Right lobe of liver (tissue), 4 donors: Measurements from ENCODE around the gene NPM1.

ENCODE experiments used
- CTCF ChIP-seq, 4 donors: fragments of 200-600 bp in 3 of 4; fragments of 450-650 bp in 1 of 4; IDR thresholded peaks; one replicate each; pipeline versions ENCODE4 v1.5.1 to v1.8.0; 2016 to 2022; ENCODE audit warnings: antibody characterized with exemption in 4 of 4, mild to moderate bottlenecking in 2 of 4
- POLR2A ChIP-seq: fragments of 450-650 bp; IDR thresholded peaks from one replicate; pipeline ENCODE4 v1.6.1; 2017; ENCODE audit warnings: antibody characterized with exemption, mild to moderate bottlenecking
- donor health status: DM: no; HTN: no; CAD: no.
- donor health status: DM: no; HTN: no; CAD: no.
- donor health status: DM: no; HTN: yes; CAD: no.

DNA sequence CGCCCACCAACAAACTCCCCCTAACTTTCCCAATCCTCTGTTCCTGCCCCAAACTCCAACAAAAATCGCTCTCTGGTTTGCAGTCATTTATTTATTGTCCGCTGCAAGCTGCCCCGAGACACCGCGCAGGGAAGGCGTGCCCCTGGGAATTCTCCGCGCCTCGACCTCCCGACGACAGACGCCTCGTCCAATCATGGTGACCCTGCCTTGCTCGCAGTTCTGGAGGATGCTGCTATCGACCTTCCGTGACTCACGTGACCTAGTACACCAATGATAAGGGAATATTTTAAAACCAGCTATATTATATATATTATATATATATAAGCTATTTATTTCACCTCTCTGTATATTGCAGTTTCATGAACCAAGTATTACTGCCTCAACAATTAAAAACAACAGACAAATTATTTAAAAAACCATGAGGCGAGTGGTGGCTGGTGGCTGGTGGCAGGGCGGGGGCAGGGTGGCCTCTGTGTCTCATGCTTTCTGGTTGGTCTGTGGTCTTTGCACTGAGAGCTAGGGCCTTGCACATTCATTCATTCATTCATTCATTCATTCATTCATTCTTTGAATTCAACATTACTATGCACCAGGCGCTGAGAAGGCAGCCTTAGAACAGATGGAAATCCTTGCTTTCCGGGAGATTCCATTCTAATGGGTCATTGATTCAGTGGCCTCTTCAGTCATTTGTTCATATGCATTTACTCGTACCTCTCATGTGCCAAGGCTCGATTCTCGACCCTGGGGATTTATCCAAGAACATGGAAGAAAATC is 69.7 kb downstream of the NPM1 start:
- no peak for TF ChIP-seq CTCF (IDR thresholded peaks at IDR 0.05)
- TF ChIP-seq POLR2A: no peak
